IPS-18c (cell line): ENCODE measurements around the gene KCNT1.

Source experiments
- H3K4me3 ChIP-seq: 2 replicates; pipeline ENCODE4 v1.7.0; 2013; ENCODE audit warnings: low read depth, mild to moderate bottlenecking, low read length, moderate library complexity; ENCODE audit not compliant: insufficient read depth
- H3K9me3 ChIP-seq: one replicate; pipeline ENCODE4 v1.6.1; 2013; ENCODE audit warnings: mild to moderate bottlenecking, low read length, moderate library complexity; ENCODE audit not compliant: control insufficient read depth, insufficient read depth

The KCNT1 gene

GRCh38 chr9:135822374-135822755 is 120.4 kb downstream of the KCNT1 start:
- Histone ChIP-seq H3K9me3 (peaks cover 2% of the 10 kb centered on the region), H3K4me3 (no peak overlapping the region)

GRCh38 chr9:135823036-135823435 is 121.1 kb downstream of the KCNT1 start:
- Histone ChIP-seq H3K4me3 (no peak overlapping the region), H3K9me3 (peaks cover 2% of the 10 kb centered on the region)

- Histone ChIP-seq H3K9me3 (no peaks in the 10 kb centered on the region), H3K4me3 (no peak overlapping the region)
These were observed 123.6 kb downstream of the KCNT1 start for GRCh38 chr9:135825435-135826187.

DNA sequence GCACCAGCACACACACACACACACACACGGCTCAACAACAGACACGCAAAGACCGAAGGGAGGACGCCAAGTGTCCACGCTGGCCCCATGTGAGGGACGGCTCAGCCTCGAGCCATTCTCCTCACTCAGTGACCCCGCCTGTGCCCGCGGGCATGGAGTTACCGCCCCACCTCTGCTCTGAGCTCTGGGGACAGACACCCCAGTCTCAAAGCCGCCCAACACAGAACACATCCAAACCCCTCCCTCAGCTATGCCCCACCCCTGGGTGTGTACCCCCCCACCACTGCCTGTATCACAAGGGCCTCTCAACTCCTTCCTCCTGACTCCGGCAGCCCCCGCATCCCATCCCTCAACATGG is 124.2 kb downstream of the KCNT1 start:
- Histone ChIP-seq H3K4me3 (no peak overlapping the region), H3K9me3 (no peaks in the 10 kb centered on the region)

GRCh38 chr9:135827301-135827700 is 125.3 kb downstream of the KCNT1 start:
- no peak overlapping the region for H3K4me3 ChIP-seq
- H3K9me3 ChIP-seq = no peaks in the 10 kb centered on the region

- H3K4me3 ChIP-seq = no peak overlapping the region
These were observed 126.0 kb downstream of the KCNT1 start for GRCh38 chr9:135827866-135828580.

DNA sequence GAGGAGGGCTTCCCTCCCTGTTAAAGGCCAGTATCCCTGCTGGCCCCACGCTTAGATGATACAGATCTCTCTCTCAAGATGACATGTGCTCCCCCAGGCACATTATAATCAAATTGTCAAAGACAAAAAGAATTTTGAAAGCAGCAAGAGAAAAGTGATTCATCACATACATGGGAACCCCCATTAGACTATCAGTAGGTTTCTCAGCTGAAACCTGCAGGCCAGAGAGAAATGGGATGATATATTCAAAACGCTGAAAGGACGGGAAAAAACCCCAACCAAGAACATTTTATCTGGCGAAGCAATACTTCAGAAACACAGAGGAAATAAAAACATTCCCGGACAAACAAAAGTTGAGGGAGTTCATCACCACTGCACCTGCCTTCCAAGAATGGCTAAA is 126.7 kb downstream of the KCNT1 start:
- Histone ChIP-seq H3K4me3 (no peak overlapping the region), H3K9me3 (no peaks in the 10 kb centered on the region)

More at GRCh38 chr9:135827866-135828580, 126.0 kb downstream of the KCNT1 start:
- H3K9me3 ChIP-seq = no peaks in the 10 kb centered on the region

- H3K9me3 ChIP-seq = no peaks in the 10 kb centered on the region
These were observed 128.5 kb downstream of the KCNT1 start for GRCh38 chr9:135830496-135830895.

GRCh38 chr9:135833864-135834263 is 131.9 kb downstream of the KCNT1 start:
- no peak overlapping the region for H3K4me3 ChIP-seq
- H3K9me3 ChIP-seq = no peaks in the 10 kb centered on the region

More at GRCh38 chr9:135830496-135830895, 128.5 kb downstream of the KCNT1 start:
- no peak overlapping the region for H3K4me3 ChIP-seq

- Histone ChIP-seq H3K4me3 (no peak overlapping the region), H3K9me3 (no peaks in the 10 kb centered on the region)
These were observed 133.1 kb downstream of the KCNT1 start for GRCh38 chr9:135835131-135835530.

DNA sequence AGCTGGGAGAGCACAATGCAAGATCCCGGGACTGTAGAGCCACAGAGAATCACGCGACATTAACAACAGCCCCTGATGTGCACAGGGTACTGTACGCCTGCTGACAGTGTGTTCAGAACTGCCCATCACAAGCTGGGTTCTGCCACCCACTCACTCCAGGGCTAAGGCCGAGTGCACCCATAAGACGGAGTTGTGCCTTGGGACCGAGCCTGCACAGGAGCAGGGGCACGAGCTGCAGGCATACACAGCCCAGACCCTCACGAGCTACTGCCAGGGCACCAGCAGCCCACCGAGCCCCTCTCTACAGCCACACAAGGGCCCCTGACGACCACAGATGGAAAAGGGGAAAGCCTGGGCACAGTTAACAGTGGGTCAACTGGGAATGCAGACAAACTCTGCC is 137.5 kb downstream of the KCNT1 start:
- H3K4me3 ChIP-seq = no peak overlapping the region
- peaks cover 2% of the 10 kb centered on the region for H3K9me3 ChIP-seq

- no peak overlapping the region for H3K4me3 ChIP-seq
- peaks cover 2% of the 10 kb centered on the region for H3K9me3 ChIP-seq
These were observed 138.1 kb downstream of the KCNT1 start for GRCh38 chr9:135840107-135840506.

DNA sequence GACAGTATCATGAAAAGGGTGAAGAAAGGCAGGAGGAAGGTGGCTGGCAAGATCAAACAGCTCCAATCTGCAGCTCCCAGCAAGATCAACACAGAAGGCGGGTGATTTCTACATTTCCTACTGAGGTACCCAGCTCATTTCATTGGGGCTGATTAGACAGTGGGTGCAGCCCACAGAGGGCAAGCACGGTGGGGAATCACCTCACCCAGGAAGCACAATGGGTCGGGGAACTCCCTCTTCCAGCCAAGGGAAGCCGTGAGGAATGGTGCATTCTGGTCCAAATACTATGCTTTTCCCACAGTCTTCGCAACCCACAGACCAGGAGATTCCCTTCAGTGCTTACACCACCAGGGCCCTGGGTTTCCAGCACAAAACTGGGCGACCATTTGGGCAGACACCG is 138.6 kb downstream of the KCNT1 start:
- Histone ChIP-seq H3K4me3 (no peak overlapping the region), H3K9me3 (peaks cover 2% of the 10 kb centered on the region)
